ENCODE measurements around the gene CD302.
"Not testable (repeated sequence)": the region's sequence is repeated elsewhere in the genome, so short reads cannot be mapped to it uniquely, and the experiment has no call there.

The CD302 gene

GRCh38 chr2:159797543-159798375 is at the start of gene CD302:
CD302 (minus strand) TSS chr2:159798208; CDS start chr2:159798198, 10 bp downstream.
- H3K4me3 ChIP-seq, result peak within 1 kb of the TSS; percentile 49 to 77 (median 64)
- H3K27ac ChIP-seq, result peak within 1 kb of the TSS; percentile 27 to 92 (median 82)

- H3K27ac ChIP-seq, result no peak overlapping the region
- H3K4me3 ChIP-seq, result no peak overlapping the region
Measured at GRCh38 chr2:159846564-159846963, 48.6 kb upstream of the CD302 start.

- H3K27ac ChIP-seq, result no peak overlapping the region
- no peak overlapping the region for H3K4me3 ChIP-seq
Measured at GRCh38 chr2:159840616-159841015, 42.6 kb upstream of the CD302 start.

- Histone ChIP-seq H3K4me3 (no peak overlapping the region), H3K27ac (no peak overlapping the region)
Measured at GRCh38 chr2:159832858-159833257, 34.9 kb upstream of the CD302 start.

- Histone ChIP-seq H3K4me3 (no peak overlapping the region), H3K27ac (no peak overlapping the region)
Measured at GRCh38 chr2:159832026-159832425, 34.0 kb upstream of the CD302 start.

GRCh38 chr2:159829376-159829775 is 31.4 kb upstream of the CD302 start:
- Histone ChIP-seq H3K4me3 (no peak overlapping the region), H3K27ac (no peak overlapping the region)

GRCh38 chr2:159828738-159829137 is 30.7 kb upstream of the CD302 start:
- no peak overlapping the region for H3K4me3 ChIP-seq
- no peak overlapping the region for H3K27ac ChIP-seq

GRCh38 chr2:159822478-159822833 is 24.4 kb upstream of the CD302 start:
- not testable (repeated sequence) for H3K4me3 ChIP-seq, H3K27ac ChIP-seq

GRCh38 chr2:159821775-159822477 is 23.9 kb upstream of the CD302 start:
- H3K4me3 ChIP-seq, H3K27ac ChIP-seq: not testable (repeated sequence)

- H3K4me3 ChIP-seq, result no peak overlapping the region
- no peak overlapping the region for H3K27ac ChIP-seq
Measured at GRCh38 chr2:159818940-159819339, 20.9 kb upstream of the CD302 start.

GRCh38 chr2:159817283-159817682 is 19.3 kb upstream of the CD302 start:
- no peak overlapping the region for H3K4me3 ChIP-seq
- H3K27ac ChIP-seq, result no peak overlapping the region

- Histone ChIP-seq H3K4me3 (no peak overlapping the region), H3K27ac (no peak overlapping the region)
Measured at GRCh38 chr2:159811232-159811631, 13.2 kb upstream of the CD302 start.

GRCh38 chr2:159808032-159808425 is 10.0 kb upstream of the CD302 start:
- H3K4me3 ChIP-seq, result no peak overlapping the region
- no peak overlapping the region for H3K27ac ChIP-seq

GRCh38 chr2:159807183-159808031 is 9.4 kb upstream of the CD302 start:
- H3K27ac ChIP-seq, result no peak overlapping the region
- H3K4me3 ChIP-seq, result no peak overlapping the region

- no peak overlapping the region for H3K27ac ChIP-seq
- H3K4me3 ChIP-seq, result no peak overlapping the region
Measured at GRCh38 chr2:159804941-159805340, 6.9 kb upstream of the CD302 start.

- Histone ChIP-seq H3K27ac (no peak overlapping the region), H3K4me3 (no peak overlapping the region)
Measured at GRCh38 chr2:159803235-159803962, 5.4 kb upstream of the CD302 start.

GRCh38 chr2:159802673-159803072 is 4.7 kb upstream of the CD302 start:
- H3K4me3 ChIP-seq, result no peak overlapping the region
- peak overlapping the region in 1 of 21 experiments; percentile 12 for H3K27ac ChIP-seq

- no peak overlapping the region for H3K27ac ChIP-seq
Measured at GRCh38 chr2:159799833-159800232, 1.8 kb upstream of the CD302 start.

GRCh38 chr2:159798376-159798725 is 343 bp upstream of the CD302 start:
- Histone ChIP-seq H3K4me3 (peak overlapping the region; percentile 49 to 77 (median 64)), H3K27ac (peak overlapping the region in 20 of 21 experiments; percentile 27 to 92 (median 82))

More at GRCh38 chr2:159799833-159800232, 1.8 kb upstream of the CD302 start:
- no peak overlapping the region for H3K4me3 ChIP-seq

GRCh38 chr2:159797225-159797542 is 824 bp downstream of the CD302 start:
- peak overlapping the region in 18 of 21 experiments; percentile 45 to 92 (median 82) for H3K27ac ChIP-seq
- H3K4me3 ChIP-seq, result peak overlapping the region; percentile 49 to 77 (median 64)

Measured in skin epidermis (tissue), 12 donors.